Measurements from ENCODE around the gene TMEM117.
A peak's percentile ranks its signal among the peaks of the same experiment; 100 is the strongest.

Gene TMEM117

DNA sequence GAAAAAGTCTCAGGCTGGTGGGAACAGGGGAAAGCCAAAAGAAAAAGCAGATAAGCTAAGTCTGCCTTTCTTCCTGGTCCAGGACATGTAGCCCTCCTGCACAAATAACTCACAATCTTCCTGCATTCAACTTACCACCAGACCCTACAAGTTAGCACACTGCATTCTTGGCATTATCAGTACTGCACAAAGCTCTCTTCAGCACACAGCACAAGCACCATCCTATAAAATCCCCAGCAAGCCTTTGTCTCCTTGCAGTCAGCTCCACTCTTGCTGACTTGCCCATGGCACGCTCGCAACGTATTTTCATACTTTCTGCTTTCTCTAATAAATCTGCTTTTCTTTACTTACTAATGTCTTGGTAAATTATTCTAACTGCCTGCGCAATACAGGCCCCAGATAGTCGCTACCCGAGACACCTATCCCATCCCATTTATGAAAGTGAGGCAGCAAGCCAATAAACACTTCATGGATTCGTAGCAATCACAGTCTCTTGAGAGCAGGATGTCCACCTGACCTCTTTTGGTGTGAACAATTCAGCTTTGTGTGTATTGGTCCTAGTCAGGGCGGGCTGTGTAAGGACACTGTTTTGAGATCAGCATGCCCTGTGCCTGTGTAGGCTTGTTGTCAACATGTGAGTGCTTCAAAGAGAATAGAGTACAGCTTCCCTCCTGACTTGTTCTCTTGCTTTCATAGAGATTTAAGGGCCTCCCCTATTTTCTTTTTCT is 49.0 kb downstream of the TMEM117 start:
- DNase-seq (ENCODE audit: low spot score): no peak

DNA sequence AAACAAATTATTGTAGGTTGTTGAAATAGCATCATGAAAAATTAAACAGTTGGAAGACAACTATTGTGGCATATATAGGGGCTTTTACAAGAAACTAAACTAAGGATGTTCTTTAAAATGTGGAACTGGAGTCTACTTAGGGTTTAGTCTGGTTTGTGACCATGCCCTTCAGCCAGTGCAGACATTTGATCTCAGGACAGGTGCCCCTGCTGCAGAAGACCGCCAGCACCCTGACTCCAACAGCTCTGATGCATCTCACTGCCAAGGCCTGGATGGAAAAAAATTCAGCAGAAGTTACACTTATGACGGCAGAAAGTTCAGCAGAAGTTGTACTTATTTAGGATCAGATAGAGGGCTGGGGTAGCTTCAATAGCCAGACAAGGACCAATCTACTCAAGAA is 51.5 kb downstream of the TMEM117 start:
- no peak for DNase-seq (ENCODE audit: low spot score)

DNA sequence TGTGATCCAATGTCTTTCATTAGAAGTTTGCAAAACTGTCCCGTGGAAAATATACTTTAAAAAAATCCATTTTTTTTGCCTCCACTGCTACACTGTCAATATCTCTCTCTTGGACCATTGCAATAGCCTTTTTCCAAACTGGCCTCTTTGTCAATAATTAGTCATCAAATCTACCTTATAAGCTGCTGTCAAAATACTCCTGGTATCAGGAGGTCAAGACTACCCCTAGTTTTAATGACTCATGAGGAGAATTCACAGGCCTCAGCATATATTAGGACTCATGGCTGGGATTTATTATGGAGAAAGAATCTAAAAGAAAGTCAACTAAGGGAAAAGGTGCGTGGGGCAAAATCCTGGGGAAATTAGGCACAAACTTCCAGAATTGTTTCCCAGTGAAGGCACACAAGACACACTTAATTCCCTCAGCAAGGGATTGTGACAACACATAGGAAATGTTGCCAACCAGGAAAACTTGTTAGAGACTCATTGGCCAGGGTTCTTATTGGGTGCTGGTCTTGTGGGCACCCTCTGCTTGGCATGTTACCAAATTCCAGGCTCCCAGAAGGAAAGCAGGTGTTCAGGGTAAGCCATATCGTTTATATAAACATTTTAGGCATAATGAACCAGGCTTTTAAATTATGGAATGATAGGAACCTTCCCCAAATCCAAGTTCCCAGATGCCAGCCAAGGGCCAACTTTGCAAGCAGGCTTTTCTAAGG is 56.1 kb downstream of the TMEM117 start:
- no peak for DNase-seq (ENCODE audit: low spot score)

DNA sequence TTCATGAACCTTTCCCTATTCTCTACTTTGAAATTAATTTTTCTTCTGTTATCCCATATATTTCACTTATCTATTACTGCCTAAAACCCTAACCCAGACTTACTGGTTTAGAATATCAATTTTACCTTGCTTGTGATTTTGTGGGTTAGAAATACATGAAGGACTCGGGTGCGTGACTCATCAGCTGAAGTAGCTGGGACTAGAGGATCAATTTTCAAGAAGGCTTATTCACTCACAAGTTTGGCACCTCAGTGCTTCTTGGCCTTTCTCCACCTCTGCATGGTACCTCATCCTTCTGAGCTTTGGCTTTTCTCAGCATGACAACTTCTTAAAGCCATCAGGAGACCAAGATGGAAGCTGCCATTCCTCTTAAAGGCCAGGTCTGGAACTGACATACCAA is 57.8 kb downstream of the TMEM117 start:
- DNase-seq (ENCODE audit: low spot score): no peak

DNA sequence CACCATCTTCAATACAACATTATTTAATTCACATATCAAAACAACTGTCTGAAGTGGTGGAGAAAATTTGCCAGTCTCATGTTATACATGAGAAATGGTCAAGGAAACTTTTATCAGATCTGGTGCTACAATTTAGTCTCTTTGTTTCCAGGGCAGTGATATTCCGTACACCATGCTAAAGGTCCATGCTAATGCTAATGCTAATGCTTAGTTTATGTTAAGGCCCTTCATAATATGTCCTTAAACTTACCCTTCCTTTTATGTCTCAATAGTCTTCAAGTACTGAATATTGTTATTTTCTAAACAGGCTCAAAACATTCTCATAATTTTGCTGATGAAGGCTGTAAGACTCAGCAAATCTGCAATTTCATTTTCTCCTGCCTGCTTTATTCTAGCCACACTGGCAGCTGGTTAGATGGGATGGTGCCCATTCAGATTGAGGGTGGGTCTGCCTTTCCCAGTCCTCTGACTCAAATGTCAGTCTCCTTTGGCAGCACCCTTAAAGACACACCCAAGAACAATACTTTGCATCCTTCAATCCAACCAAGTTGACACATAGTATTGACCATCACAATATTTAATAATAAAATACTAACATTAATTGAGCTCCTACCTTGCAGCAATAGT is 59.8 kb downstream of the TMEM117 start:
- no peak for DNase-seq (ENCODE audit: low spot score)

DNA sequence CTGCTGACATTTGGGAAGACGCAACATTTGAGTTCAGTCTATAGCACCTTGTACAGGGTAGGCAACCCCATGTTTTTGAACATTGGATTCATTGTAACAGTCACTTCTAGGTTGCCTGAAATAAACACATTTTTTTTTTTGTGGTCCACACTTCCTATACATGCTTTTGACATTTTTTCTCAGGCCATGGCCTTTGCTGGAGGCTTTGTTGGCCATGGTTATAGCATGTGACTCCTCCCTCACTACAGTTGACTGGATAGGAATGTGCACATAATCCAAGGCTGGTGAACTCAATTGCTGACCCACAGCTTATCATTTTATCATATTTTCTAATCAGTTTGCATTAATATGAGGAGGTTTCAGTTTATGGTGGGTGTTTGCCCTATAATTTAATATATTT is 60.6 kb downstream of the TMEM117 start:
- DNase-seq (ENCODE audit: low spot score): no peak

DNA sequence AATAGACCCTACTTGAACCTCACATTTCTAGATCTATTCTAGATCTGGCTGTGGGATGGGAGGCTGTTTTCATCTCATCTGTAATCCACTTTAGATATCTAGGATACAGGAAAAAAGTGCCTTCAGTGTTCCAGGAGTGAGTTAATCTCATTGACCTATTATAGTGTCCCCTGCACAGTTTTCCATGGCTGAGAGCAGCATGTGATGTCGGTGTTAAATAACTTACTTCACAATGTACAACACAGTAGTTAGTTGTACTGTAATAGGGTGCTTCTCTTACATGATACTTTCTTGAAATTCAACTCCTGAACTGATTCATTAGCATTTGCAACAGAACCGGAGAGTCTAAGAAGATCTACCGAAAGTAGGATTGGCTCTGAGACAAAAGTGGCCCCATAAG is 62.6 kb downstream of the TMEM117 start:
- DNase-seq (ENCODE audit: low spot score): no peak

DNA sequence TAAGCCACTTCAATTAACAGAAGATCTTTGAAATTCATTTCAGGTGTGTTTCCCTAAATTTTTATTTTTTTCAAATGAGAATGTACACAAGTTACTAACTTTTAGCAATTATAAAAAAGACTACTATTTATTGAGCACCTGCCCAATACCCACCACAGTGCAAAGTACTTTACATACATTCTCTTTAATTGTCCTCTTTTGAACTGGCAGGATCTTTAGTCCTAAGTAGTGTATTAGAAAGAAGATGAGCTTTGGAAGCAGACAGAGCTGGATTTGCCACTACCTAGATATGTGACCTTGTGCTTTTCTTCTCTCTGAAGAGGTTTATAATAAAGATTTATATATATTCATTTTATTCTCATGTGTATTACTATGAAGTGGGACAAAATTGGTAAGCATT is 63.7 kb downstream of the TMEM117 start:
- DNase-seq (ENCODE audit: low spot score): no peak

DNA sequence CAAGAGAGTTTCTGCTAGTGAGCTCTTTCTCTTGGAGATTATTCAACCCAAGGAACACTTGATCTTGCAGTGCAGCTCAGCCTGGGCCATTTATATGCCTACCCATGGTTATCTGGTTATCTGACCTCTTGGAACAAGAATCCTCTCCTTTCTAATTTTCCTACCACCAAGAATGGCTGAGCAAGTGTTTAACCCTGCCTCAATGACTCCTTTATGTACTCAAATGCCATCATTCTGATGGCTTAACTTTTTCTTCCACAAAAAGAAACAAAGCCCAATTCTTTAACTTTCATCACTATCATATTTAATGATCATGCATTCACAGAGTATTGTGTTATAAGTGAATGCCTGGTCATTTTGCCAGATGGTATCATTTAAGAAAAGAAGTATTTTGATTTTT is 67.8 kb downstream of the TMEM117 start:
- no peak for DNase-seq (ENCODE audit: low spot score)

DNA sequence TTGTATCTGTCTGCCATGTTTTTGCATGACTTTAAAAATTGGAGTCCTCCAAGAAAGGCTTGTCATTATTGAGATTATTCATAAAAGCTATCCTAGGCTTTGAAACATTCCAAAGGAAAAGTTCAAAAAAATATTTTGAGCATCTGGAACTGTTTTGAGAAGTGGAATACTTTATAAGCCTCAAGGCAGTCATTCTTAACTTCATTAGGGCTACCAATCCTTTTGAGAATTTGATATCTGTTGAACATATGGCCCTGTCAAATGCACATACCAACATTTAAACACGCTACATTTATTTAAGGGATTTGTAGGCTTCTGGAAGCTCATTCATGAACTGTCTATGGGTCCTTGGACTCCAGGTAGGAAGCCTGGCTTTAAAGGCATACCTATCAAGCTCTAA is 77.0 kb downstream of the TMEM117 start:
- DNase-seq (ENCODE audit: low spot score): no peak

DNA sequence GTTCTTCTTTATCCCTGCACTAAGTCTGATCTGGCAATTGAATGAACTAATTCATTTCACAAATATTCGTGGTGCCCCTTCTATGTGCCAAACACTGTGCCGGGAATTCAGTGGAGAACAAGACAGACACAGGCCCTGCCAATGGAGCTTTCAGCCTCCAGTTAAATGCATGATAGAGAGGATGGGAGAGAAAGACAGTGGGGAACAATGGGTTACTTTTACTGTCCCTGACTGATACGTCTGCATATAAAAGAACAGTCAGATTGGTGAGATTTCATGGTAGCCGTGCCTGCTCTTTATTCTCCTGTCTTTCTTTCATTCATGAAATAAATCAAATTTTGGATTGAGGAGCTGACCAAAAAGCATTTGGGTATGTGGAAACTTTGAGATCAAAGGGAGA is 78.5 kb downstream of the TMEM117 start:
- no peak for DNase-seq (ENCODE audit: low spot score)

DNA sequence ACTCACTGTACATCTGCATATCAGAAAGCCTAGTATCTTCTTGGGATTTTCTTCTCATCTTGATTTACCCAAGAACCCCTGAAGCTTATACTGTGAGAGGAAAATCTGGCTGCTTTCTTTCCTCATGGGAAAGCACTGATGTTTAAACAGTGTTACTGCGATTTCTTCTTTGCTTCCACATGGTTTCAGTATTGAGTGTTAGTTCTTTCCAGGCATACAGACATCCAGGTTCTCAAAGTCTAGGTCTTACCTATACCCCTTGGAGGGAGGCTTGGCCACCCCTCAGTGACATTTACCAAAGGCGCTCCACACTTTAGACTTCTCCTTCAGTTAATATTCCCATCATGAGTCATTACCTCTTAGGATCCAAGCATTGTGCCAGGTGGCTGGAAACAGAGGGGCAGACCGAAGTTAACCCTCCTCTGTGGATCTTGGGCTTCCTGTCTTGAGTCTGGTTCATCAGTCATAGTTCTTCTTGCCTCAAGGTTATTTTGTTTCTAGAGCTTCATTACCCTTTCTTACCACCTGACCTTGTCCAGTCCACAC is 79.1 kb downstream of the TMEM117 start:
- peak; percentile 4 for DNase-seq (ENCODE audit: low spot score)

DNA sequence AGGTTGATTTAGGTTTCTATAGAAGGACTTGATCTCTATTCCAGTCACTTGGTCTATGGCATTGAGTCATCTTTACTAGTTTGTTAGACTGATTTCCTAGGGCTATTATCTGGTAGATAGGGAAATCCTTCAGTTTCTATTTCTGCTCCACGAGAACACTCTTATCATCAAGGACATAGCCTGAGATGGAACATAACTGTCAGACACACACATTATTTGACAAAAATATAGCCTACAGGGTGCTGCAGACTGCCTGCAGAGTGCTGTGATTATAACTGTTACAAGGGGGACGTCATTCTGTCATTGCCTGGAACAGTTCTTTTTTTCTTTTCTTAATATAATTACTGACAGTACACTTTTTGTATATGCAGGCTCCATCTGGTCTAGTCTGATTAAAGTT is 82.0 kb downstream of the TMEM117 start:
- no peak for DNase-seq (ENCODE audit: low spot score)

DNA sequence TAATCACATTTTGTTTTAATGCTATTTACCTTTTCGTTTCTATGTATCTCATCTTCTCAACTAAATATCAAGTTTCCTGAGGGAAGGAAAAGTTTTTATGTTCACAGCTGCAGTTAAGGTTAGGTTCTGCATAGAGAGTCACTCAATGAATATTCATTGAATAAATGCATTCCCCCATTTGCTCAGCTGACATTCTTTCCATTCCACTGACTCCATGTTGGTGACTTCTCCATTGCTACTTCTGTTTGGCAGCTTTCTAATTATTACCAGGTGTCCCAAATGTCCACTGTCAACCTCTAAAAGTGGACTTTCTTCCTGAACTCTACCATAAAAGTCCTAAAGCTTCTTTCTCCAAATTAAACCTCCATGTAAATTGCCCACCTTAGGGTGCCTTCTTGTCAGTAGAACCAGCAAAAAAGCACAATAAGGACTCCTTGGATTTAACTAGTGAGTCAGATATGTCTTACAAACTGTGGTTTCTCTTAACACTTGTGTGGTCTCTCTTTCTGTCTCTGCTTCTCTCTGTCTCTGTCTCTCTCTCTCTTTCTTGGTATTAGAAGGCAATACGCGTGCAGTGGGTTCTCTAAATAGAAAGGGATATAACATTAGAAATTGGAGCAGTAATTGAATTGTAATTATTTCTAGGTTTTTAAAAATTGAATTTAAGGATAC is 85.9 kb downstream of the TMEM117 start:
- DNase-seq (ENCODE audit: low spot score): peak; percentile 13

DNA sequence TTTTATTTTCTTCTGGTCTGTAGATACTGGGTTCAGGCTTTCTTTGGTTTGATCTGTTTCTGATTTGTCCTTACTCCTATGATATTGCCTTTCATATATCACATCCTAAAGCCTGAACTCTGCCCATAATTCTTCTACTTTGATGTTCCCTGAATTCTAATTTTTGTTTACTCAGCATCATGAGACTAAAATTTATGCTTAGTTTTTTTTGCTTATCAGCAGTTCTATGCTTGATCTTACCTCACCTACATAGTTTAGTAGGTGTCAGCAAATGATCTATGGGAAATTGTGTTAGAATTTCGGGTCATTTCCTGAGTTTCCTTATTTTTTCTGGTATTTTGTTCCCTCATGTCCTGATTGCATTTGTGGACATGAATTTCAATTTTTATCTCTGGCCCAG is 94.2 kb downstream of the TMEM117 start:
- DNase-seq (ENCODE audit: low spot score): no peak

DNA sequence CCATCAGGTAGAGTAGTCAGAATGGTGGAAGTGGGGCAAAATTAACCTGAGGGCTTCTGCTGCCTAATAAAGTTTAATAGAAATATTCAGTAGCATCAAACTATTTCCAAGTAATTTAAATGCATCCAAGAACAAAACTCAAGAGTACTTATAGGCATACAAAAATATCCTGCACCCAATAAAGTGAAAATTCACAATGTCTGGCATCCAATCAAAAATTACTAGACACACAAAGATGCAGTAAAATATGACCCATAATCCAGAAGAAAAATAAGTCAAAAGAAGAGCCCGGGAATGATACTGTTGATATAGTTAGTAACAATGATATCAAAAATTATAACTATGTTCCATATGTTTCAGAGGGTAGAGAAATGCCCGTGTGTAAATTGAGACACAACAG is 95.3 kb downstream of the TMEM117 start:
- no peak for DNase-seq (ENCODE audit: low spot score)

DNA sequence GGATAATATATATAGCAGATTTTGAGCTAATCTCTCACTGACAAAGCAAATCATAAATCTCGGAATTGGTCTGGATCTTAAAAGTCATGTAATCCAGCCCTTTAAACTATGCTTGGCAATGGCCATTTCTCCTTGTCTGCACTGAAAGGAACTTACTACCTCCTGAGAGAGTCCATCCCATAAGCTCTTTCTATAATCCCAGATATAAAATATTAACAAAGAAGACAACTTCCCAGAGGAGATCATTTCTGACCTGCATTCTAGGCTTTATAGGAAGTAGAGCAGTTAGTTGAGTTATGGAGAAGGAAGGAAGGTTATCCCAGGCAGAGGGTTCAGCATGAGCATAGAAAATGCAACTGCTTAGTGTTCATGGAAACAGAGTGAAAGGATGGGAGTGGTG is 99.7 kb downstream of the TMEM117 start:
- no peak for DNase-seq (ENCODE audit: low spot score)

DNA sequence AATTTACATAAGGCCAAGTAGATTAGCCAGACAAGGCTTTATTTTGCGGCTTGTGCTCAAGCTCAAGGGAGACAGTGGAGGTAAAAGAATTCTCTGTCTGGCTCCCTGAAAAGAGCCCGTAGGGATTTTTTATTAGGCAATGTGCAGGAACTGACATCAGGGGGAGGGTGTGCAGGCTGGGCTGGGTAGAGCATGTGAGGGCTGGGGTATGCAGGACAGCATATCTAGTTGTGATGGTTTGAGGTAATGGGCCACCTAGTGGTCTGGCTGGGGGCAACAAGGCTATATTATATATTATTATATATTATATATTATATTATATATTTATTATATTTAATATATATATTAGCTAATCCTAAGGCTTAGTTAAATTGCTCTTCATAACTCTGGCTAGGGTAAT is 102.1 kb downstream of the TMEM117 start:
- DNase-seq (ENCODE audit: low spot score): peak; percentile 4

DNA sequence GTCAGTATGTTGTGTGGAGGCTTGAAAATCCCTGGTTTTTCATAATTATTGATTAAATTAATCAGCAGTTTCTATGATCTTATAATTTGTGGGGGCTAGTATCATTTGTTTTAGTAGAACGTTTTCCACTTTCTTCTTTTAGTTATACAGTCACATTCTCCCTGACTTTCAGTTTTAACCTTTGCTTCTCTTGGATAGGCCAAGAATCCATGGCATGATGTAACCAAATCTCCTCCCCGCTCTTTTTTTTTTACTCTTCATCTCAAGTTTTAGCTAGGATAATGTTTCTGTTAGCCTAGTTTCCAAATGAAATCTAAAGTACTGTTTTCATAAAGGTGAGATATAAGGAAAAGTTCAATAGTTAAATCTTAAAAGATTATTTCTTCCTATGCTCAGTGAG is 106.5 kb downstream of the TMEM117 start:
- DNase-seq (ENCODE audit: low spot score): no peak

DNA sequence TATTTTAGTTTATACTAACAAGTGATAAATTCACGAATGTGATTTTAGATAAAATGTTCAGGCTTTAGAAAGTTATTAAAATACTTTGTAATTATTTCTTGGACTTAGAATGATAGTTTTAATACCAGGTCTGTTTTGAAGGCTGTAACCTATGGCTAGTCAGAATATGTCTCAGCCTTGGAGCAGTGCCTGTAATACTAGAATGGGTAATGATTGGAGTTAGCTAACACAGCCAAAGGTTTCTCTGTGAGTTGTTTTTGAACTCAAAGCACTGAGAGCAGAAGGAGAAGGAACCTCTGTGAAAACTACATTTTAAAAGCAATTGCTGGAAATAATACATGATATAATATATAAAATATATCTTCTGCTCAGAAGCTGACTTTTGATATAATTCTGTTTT is 110.1 kb downstream of the TMEM117 start:
- no peak for DNase-seq (ENCODE audit: low spot score)

DNA sequence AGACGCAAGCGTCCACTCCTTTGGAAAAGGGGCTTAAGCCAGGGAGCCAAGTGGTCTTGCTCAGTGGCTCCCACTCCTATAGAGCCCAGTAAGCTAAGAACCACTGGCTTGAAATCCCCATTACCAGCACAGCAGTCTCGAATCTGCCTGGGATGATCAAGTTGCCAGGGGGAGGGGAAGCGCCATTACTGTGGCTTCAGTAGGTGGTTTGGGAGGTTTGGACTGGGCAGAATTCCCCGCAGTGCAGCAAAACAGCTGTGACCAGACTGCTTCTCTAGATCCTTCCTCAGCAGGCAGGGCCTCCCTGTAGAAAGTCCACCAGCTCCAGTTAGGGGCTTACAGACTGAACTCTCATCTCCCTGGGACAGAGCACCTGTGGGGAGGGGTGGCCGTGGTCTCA is 115.4 kb downstream of the TMEM117 start:
- DNase-seq (ENCODE audit: low spot score): no peak

DNA sequence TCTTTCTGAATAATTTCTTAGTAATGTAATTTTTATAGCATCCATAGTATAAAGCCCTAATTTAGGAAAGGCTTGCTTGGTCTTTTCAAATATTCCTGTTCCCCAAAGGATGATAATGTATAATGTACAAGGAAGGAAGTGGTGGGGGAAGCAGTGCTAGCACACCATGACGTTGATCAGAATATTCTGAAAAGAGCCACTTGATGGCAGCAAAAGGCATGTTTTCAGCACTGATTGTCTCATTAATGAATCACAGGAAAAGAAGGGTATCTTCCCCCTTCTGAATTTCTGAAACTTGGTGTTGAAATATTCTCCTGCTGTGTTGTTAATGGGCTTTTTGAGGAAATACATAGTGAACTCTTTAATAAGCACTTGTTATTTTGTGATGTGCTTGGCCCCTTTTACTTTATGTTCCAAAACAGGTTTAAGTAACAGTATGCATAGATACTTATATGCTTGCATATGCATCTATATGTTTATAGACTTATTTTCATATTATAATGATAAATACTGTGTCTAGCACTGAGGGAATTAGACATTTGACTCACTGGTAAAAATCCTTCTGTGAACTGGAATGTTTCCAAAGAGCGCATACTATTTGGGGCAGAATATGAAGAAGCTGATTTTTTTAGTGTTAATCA is 122.0 kb downstream of the TMEM117 start:
- peak; percentile 42 for DNase-seq (ENCODE audit: low spot score)

All from hepatic stellate cell (primary cell).